Measurements from ENCODE around the gene DVL3.

DVL3 gene

DNA sequence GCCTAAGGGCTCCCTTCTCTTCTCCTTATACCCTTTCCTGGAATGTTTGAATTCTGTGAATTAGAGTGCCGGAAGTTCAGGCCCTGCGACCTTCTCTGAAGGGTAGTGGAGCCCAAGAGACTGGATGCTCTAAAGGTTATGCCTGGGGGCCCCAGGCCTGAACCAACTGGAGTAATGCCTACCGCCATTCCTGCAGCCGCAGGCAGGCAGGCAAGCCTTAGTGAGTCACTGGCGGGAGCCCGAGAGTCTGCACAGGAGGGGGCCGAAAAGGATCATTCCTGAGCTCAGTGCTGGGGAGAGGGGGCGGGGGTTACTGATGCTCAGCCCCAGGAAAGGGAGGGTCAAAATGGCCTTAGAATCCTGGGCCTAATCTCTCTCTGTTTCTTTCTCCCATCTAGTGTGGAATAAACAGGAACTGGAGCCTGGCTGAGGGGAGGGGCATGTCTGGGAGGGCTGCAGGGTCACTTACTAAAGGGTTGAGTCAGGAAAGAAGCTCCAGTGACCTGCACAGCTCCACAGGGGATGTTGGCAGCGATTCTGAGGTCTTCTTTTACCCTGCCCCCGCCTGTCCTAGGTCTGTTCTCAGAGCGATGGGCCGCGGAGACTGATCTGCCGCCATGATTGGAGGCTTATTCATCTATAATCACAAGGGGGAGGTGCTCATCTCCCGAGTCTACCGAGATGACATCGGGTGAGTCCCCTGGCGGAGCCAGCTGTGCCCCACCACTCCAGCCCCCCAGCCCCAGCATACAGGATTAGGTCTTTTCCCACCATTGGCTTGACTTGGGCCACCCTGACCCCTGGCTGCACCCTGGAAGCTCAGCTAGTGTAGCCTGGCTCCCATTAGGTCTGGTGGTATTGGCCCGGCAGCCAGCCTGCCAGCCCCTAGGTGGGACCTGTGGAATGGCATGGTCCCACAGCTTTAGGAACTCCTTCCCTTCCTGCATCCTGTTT, 21.5 kb downstream of the DVL3 start:
- DNase-seq (ENCODE audit: insufficient read length, low spot score) = peak; percentile 82
- FAIRE-seq = no peak

DNA sequence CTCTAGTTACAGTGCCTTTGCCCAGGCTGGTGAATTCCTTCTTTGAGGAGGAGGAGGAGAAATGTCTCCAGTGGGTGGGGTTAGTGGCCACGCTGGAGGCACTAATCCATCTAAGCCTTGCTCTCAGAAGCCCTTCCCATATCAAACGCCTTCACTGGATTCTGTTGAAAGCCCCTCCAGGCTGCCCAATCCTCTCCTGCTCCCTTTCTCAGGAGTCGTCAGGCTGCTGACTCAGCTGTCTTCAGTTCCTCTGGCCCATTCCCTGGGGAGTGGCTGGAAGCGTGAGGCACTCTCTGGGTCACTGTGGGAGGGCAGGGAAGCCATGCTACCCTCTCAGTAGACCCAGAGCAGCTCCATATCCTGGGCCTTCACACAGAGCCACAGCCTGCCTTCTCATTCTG, 22.2 kb downstream of the DVL3 start:
- no peak for DNase-seq (ENCODE audit: insufficient read length, low spot score)
- no peak for FAIRE-seq

DNA sequence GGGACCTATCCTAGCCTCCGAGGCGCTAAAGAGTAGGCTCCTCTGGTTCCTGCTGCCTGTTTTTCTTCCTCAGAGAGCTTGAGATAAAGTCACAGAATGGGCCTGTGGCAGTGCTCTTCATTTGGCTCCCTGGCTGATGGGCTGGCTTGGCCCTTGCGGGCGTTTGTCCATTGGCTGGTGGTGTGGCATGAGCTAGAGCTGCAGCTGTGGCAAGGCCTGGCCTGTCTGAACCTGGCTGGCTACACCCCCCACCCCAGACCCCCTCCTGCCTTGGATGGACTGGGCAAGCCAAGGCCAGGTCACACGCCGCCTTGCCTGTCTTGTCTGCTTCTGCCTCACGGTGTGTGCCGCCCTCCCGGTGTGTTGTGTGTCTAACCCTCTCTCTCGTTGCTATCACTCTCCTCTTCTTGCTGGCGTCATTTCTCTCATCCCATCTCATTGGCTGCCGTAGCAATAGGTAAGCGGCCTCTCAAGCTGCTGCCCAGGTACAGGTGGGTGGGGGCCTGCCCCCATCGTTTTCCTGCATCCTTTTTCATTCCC, 22.7 kb downstream of the DVL3 start:
- FAIRE-seq (no peak), DNase-seq (ENCODE audit: insufficient read length, low spot score) (no peak)

DNA sequence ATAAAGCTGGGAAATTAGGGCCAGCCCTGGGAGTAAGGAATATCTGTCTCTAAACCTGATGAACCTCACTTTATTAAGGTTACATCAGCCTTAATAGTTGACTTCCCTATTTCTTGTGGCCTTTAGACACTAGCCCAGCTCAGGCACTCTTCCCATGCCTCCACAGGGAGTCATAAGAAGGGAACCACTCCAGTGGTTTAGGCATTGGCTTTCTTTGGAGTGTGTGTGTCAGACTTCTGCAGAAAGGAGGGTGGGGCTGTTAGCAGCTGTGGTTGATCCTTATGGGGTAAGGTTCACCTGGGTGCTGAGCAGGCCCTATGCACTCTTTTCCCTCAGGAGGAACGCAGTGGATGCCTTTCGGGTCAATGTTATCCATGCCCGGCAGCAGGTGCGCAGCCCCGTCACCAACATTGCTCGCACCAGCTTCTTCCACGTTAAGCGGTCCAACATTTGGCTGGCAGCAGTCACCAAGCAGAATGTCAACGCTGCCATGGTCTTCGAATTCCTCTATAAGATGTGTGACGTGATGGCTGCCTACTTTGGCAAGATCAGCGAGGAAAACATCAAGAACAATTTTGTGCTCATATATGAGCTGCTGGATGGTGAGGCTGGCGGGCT, 23.5 kb downstream of the DVL3 start:
- no peak for DNase-seq (ENCODE audit: insufficient read length, low spot score)

DNA sequence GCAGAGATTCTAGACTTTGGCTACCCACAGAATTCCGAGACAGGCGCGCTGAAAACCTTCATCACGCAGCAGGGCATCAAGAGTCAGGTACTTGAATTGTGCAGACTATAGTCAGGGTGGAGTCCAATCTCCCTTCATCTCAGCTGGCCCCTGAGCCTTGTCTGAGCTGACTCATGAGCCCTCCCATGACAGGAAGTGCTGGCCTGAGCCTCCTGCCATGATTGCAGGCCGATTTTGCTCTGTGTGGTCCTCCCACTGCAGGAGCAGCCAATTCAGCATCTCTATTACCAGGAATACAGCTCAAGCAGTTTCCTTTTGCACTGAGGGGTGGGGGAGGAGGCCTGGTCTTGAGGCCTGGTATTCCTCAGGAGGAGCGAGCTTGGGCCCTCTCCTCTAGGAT, 25.0 kb downstream of the DVL3 start:
- no peak for DNase-seq (ENCODE audit: insufficient read length, low spot score)
- no peak for FAIRE-seq

More for the DNA sequence above, 23.5 kb downstream of the DVL3 start:
- no peak for FAIRE-seq

DNA sequence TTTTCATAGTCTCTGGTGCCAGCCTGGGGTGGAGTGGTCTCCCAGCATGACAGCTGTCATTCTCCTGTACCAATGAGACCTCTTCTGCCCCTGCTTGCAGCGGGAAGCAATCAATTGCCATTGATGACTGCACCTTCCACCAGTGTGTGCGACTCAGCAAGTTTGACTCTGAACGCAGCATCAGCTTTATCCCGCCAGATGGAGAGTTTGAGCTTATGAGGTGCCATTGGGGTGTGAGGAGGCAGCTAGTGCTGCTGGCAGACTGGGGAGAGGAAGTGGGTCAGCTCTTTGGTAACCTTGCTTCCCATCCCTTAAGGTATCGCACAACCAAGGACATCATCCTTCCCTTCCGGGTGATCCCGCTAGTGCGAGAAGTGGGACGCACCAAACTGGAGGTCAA, 26.4 kb downstream of the DVL3 start:
- FAIRE-seq (no peak), DNase-seq (ENCODE audit: insufficient read length, low spot score) (no peak)

DNA sequence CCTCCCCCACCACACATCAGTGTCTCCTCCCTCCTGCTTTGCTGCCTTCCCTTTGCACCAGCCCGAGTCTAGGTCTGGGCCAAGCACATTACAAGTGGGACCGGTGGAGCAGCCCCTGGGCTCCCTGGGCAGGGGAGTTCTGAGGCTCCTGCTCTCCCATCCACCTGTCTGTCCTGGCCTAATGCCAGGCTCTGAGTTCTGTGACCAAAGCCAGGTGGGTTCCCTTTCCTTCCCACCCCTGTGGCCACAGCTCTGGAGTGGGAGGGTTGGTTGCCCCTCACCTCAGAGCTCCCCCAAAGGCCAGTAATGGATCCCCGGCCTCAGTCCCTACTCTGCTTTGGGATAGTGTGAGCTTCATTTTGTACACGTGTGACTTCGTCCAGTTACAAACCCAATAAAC, 28.5 kb downstream of the DVL3 start:
- FAIRE-seq (no peak), DNase-seq (ENCODE audit: insufficient read length, low spot score) (no peak)

DNA sequence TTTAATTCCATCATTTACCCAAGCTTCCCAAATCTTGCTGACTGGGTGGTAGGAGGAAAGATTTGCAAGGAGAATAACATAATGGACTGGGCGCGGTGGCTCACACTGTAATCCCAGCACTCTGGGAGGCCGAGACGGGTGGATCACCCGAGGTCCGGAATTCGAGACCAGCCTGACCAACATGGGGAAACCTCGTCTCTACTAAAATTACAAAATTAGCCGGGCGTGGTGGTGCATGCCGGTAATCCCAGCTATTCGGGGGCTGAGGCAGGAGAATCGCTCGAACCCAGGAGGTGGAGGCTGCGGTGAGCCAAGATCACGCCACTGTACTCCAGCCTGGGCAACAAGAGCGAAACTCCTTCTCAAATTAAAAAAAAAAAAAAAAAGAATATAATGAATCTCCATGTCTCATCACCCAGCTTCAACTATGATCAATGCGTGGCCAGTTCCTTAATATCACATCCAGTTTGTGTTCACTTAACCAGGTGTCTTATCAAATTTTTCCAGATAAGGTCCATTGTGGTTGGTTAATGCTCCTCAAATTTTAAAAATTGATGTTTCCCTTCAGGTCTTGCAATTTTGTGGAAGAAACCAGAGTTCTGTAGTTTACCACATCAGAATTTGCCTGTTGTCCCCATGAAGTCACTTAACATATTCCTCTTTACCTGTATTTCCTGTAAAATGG, 29.5 kb downstream of the DVL3 start:
- FAIRE-seq (no peak), DNase-seq (ENCODE audit: insufficient read length, low spot score) (no peak)

DNA sequence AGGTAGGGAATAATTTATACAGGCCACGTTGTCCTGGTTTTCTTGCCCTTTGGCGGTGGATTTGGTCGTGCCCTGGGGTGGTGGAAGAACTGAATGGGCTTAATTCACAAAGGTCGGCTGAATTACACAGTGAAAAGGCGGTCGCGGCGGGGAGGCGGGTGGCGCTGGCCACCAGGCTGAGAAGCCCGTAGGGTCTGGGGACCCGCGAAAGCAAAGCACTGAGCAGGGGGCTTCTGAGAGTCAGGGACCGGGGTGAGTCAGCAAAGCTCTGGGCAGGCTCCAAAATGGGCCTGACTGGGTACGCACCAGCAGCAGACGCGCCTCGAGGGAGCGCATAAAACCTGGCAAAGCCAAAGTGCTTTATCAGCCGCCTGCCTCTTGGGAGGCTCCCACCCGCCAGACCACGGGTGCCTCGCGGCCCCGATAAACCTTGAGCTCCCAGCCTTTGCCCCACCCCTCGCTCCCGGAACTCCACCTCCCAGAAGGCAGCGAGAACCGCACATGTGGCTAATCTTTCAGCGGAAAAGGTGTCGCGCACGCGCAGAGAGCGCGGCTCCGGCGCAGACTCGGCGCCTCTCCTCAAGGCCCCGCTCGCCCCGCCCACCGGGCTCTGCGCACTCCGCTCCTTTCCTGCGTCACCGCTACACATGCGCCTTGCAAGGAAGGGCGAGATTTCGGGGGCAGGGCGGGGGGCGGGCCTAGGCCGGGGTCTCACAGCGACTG, 30.4 kb downstream of the DVL3 start:
- peak; percentile 91 for FAIRE-seq
- peak; percentile 97 for DNase-seq (ENCODE audit: insufficient read length, low spot score)

DNA sequence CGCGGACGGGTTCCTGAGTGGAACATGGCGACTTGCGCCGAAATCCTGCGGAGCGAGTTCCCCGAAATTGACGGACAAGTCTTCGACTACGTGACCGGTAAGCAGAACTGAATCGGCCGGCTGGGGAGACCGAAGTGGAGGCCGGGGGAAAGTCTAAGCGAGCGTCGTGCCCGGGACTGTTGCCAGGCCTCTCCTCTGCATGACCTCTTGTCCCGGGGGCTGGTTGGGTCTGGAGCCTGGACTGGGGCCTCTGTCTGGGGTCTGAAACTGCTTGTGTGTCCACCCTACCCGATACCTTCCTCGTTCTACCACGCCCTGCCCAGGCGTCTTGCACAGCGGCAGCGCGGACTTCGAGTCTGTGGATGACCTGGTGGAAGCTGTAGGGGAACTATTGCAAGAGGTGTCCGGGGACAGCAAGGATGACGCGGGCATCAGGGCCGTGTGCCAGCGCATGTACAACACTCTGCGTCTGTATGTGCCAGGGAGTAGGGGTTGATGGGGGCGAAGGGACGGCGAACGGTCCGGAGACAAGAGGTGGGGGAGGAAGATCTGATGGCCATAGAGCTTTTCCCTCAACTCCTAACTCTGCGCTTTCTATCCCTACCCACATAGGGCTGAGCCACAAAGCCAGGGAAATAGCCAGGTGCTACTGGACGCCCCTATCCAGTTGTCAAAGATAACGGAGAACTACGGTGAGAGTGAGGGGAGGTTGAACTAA, 31.2 kb downstream of the DVL3 start, which contains the start of gene ABCF3:
ABCF3 (plus strand) TSS at position 16 of the 718 bp plus-strand sequence; CDS start at position 25, 9 bp downstream.
- FAIRE-seq = no peak
- peak; percentile 11 for DNase-seq (ENCODE audit: insufficient read length, low spot score)

DNA sequence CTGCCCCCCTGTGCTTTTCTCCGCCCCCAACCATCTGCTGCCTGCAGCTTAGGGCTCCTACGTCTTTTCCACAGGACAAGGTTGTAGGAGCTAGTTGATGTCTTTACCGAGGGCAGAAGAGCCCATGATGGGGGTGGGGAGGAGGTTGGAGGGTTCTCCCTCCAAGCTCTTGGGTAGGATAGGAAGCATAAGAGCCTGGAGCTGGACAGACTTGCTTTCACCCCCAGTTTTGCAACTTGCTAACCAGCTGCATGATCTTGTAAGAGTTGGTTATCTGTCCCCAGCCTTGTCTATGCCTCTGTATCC, 31.7 kb downstream of the DVL3 start:
- FAIRE-seq (no peak), DNase-seq (ENCODE audit: insufficient read length, low spot score) (no peak)

DNA sequence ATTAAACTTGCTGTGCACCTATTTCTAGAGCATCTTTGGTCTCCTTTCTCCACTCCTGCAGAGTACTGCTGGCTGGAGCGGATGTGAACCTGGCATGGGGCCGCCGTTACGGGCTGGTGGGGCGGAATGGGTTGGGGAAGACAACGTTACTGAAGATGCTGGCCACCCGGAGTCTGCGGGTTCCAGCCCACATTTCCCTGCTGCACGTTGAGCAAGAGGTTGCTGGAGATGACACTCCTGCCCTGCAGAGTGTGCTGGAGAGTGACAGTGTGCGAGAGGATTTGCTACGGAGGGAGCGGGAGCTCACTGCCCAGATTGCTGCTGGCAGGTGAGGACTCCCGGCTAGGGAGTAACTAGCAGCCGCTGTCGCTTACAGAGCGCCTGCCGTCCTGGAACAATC, 32.9 kb downstream of the DVL3 start:
- DNase-seq (ENCODE audit: insufficient read length, low spot score) (no peak), FAIRE-seq (no peak)

DNA sequence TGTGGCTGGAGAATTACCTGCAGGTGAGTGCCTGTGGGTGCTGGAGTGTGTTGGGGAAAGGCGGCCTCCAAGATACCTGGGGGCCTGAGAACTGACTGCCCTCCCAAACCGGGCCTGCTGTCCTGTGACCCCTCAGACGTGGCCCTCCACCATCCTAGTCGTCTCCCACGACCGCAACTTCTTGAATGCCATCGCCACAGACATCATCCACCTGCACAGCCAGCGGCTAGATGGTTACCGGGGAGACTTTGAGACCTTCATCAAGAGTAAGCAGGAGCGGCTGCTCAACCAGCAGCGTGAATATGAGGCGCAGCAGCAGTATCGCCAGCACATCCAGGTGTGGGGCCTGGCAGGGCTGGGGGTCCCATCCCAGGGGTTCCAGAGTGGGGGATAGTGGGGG, 34.2 kb downstream of the DVL3 start:
- no peak for DNase-seq (ENCODE audit: insufficient read length, low spot score)
- FAIRE-seq = no peak

DNA sequence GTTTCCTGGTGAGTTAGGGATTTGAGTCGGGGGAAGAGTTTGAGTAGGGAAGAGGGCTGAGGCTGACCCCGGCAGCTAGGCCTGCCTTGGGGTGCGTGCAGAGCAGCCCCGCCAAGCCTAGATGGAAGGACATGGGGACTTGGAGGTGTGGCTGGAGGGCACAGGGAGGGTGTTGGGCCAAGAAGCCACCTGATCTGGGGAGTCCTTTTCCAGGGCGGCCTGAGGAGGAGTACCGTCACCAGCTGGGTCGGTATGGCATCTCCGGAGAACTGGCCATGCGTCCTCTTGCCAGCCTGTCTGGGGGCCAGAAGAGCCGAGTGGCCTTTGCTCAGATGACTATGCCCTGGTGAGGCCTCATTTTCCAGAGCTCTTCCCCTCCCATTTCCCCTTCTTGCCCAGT, 37.7 kb downstream of the DVL3 start:
- FAIRE-seq = no peak
- no peak for DNase-seq (ENCODE audit: insufficient read length, low spot score)

DNA sequence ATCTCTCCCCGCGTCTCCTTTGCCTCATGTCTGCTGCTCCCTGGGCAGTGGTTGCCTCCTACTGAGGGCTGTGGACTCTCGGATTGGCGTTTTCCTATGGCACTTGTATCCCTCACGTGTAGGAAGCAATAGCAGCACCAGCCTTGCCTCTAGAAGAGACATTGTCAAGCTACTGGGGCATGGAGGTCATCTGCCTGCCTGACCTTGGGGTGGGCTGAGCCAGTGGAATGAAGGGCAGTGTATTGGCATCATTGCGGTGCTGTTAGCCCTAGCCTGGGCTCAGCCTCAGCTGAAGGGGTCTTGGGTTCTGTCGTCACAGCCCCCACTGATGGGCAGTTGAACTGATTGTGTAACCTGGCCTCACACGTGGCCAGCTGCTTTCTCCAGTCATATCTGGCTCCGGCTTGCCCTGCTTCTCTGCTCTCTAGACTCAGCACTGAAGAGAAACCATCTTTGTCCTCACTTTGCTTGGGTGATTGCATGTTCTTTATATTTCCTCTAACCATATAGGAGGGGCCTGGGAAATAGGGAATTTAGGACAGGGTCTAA, 38.9 kb downstream of the DVL3 start:
- DNase-seq (ENCODE audit: insufficient read length, low spot score) = no peak
- FAIRE-seq = no peak

DNA sequence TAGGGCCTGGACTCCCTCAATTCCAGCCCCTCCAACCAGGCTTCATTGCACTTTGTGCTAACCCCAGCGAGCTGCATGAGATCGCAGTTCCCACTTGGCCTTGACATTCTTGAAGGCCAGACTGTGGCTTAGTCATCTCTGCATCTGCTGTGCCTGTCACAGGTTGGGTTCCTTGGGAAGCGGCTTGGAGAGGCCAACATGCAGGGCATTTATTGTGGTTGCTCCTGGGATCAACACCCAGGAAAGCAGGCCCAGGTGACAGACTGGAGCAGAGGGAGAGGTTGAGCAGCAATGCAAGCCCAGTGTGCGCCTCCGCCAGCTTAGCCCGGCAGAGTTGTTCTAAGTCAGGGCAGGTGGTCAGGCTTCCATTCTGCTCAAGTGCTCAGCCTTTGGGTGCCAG, 41.4 kb downstream of the DVL3 start:
- FAIRE-seq = no peak
- DNase-seq (ENCODE audit: insufficient read length, low spot score) = no peak

DNA sequence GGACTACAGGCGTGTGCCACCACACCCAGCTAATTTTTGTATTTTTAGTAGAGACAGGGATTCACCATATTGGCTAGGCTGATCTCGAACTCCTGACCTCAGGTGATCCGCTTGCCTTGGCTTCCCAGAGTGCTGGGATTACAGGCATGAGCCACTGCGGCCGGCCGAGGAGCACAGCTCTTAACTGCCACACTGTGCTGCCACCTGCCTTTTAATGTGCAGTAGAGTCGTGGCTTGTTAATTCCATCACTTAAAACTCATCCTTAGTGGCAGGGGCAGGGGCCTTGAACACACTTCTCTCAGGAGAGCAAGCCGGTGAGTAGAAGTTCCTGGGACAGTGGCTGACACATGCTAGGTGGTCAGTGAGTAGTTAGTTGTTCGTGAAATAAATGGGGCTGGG, 43.3 kb downstream of the DVL3 start:
- FAIRE-seq = no peak
- no peak for DNase-seq (ENCODE audit: insufficient read length, low spot score)

DNA sequence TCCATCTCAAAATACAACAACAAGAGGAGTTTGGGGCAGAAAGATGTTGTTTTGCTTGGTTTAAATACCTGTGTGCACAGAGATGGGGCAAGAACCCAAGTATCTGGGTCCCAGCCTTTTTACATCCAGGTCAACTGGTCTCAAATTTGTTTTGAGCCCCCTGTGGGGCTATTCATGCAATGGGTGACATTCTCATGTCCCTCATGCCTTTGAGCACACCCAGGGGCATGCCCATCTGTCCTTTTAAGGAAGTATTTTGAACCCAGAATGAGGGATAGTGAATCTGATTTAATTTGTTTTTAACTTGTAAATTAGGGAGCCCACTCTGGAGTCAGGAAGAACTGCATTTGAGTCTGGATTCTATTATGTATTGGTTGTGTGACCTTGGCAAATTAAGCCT, 45.6 kb downstream of the DVL3 start:
- FAIRE-seq (no peak), DNase-seq (ENCODE audit: insufficient read length, low spot score) (no peak)

DNA sequence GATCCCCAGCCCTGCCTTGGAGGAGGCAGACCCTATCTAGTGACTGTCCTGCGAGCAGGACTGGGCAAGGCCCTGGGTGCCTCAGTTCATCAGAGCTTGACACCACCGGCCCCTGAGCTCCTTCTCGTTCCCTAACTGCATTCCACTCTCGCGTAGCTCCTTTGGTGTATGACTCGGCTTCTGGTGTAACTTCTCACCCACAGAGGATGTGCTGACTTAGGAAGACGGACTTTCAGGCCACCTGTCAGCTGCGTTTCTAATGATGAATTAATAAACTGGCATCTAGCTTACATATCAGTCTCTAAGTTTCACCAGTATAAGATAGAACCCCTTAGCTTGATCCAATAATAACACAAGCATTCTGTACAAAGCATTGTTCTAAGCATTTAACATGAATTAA, 48.3 kb downstream of the DVL3 start:
- FAIRE-seq = no peak
- no peak for DNase-seq (ENCODE audit: insufficient read length, low spot score)

Data from HTR-8/SVneo (cell line).